Left ventricle myocardium inferior (tissue), 1 donor: ENCODE results near the gene FBXL12. TPM values are rescaled to one million over a fixed set of nuclear protein-coding genes. Genes with fewer than 3 reads are reported as not detected.

Experiments
- DNase-seq: peaks from one replicate; pipeline ENCODE4 v3.0.0-alpha.2; 2020
- H3K27ac ChIP-seq: fragments of 200-600 bp; replicated peaks from 2 replicates; pipeline ENCODE4 v1.8.0; 2021
- H3K27me3 ChIP-seq: fragments of 200-600 bp; 2 replicates; pipeline ENCODE4 v1.8.0; 2021; ENCODE audit warnings: low read depth
- H3K36me3 ChIP-seq: fragments of 200-600 bp; 2 replicates; pipeline ENCODE4 v1.8.0; 2021
- H3K4me1 ChIP-seq: fragments of 200-600 bp; 2 replicates; pipeline ENCODE4 v1.8.0; 2021
- H3K4me3 ChIP-seq: fragments of 200-600 bp; 2 replicates; pipeline ENCODE4 v1.8.0; 2021; ENCODE audit warnings: mild to moderate bottlenecking, moderate library complexity
- H3K9me3 ChIP-seq: fragments of 200-600 bp; replicated peaks from 2 replicates; pipeline ENCODE4 v1.8.0; 2021
- CTCF ChIP-seq: fragments of 200-600 bp; IDR thresholded peaks from 2 replicates; pipeline ENCODE4 v1.8.0; 2021; ENCODE audit warnings: antibody characterized with exemption, mild to moderate bottlenecking, borderline replicate concordance
- intact Hi-C: fragments of 100-400 bp; cut with micrococcal nuclease; formaldehyde crosslinking; loops from one replicate; pipeline ENCODE4 v1.11.0; 2022
- total RNA-seq: library from RNA; stranded (reverse); fragmentation: NEBNext Ultra II Directional; extraction: Animal tissue kit (Norgen Biotek cat#: 25700); gene quantifications from one replicate; pipeline ENCODE4 v1.2.1, GENCODE V29; 2021
- donor health status: DM: no; HTN: yes; CAD: no; lungs with severe emphysema.

FBXL12 gene
- total RNA-seq, 1 donor from 2014 or later, result 10.0 TPM

DNA sequence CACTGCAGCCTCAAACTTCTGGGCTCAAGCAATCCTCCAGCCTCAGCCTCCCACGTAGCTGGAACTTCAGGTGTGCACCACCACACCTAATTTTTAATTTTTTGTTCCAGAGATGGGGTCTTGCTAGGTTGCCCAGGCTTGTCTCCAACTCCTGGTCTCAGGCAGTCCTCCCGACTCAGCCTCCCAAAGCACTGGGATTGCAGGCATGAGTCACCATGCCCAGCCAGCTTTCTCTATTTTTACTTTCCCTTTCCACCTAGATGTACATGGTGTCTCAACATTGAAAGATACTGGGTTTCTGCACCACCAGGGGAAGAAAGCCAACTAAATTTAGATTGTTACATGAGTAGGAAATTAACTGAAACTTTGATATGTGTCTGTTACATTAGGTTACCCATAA is 36.5 kb downstream of the FBXL12 start:
- intact Hi-C loops, result no loop called here
- Histone ChIP-seq H3K27me3 (no peaks in the 10 kb centered on the region), H3K36me3 (no peaks in the 10 kb centered on the region), H3K4me1 (peaks cover 19% of the 10 kb centered on the region), H3K27ac (no peak overlapping the region), H3K4me3 (no peak overlapping the region), H3K9me3 (peaks cover 22% of the 10 kb centered on the region)
- DNase-seq, result no peak
- no peak for TF ChIP-seq CTCF

DNA sequence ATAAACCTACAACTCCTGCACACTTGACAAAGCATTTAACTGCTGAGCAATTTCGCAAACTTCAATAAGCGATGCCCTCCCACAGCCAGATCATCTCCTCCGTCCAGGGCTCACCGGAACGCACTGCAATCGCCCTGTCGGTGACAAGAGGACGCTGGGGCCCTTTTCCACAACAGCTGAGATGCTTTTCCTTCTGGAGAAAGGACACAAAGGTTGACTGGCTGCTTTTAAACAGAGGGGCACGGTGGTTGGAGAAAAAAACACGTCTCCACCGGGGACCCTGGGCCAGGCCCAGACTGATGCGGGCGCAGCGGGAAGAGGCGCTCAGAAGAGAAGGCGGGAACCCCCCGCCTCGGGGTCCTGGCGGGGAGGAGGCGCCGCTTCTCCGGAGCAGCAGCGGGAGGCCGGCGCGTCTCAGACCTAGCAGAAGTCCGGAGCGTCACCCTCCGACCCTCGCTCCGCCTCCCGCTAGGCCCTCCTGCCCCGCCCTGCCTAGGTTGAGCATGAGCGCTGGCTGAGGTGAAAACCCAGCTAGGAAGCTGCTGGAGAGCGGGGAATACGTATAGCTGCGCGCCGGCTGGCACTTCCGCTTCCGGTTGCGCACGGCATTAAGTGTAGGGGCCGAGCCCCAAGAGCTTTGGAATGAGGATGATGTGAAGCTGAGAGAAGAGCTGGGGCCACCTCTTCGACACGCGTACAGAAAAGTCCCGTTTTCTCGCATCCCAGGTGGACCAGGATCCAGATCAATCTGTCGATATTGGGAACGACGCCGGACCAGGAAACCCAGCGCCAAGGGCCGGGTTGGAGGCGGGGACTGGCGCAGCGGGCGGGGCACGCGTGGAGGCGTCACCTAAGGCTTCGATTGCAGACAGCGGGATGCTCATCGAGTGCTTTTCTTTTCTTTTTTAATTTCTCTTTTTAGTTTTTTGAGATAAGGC is 50.4 kb downstream of the FBXL12 start, which contains the start of gene ZNF846:
TSS of gene ZNF846 (minus strand) at position 564 of the 938 bp plus-strand sequence. CDS start 3,788 bp downstream, outside the sequence.
- Histone ChIP-seq H3K9me3 (peaks cover 8% of the 10 kb centered on the region), H3K4me1 (peaks cover 21% of the 10 kb centered on the region), H3K27ac (peak within 1 kb of the TSS; percentile 94), H3K36me3 (peaks cover 13% of the 10 kb centered on the region), H3K4me3 (peak within 1 kb of the TSS; percentile 83), H3K27me3 (no peaks in the 10 kb centered on the region)
- no peak for TF ChIP-seq CTCF
- DNase-seq, result peak; percentile 93
- intact Hi-C loops, result no loop called here

Other genes with a start within 250 kb of the FBXL12 start
- gene ZNF121, start 234.6 kb downstream of the FBXL12 start, total RNA-seq, result 18.0 TPM
- gene ZNF561, start 197.8 kb downstream of the FBXL12 start, total RNA-seq, result 17.8 TPM
- gene ZNF562, start 144.0 kb downstream of the FBXL12 start, total RNA-seq, result 19.5 TPM
- 6.9 TPM for gene ZNF846, start 50.3 kb downstream of the FBXL12 start, total RNA-seq
- gene UBL5, start 8.8 kb upstream of the FBXL12 start, total RNA-seq, result 538 TPM
- gene PIN1, start 16.2 kb upstream of the FBXL12 start, total RNA-seq, result 98.4 TPM
- gene OLFM2, start 117.4 kb upstream of the FBXL12 start, total RNA-seq, result 1.7 TPM
- 8.7 TPM for gene COL5A3, start 191.4 kb upstream of the FBXL12 start, total RNA-seq
- not detected for gene RDH8, start 194.4 kb upstream of the FBXL12 start, total RNA-seq